Stimulated activated CD4-positive, alpha-beta T cell treated with anti-CD3 and anti-CD28 coated beads, Interleukin-12 subunit alpha, Interleukin-12 subunit beta, amount 100 ng/mL, for 4 hours (primary cell): Measurements from ENCODE around the gene KRT80.

Experiments
- DNase-seq: peaks from one replicate; pipeline ENCODE4 v3.0.0-alpha.2; 2020

KRT80 gene

GRCh38 chr12:52228931-52229330, 37.1 kb upstream of the KRT80 start:
- no peak for DNase-seq

- DNase-seq: no peak
Measured at GRCh38 chr12:52228366-52228765, 36.6 kb upstream of the KRT80 start.

GRCh38 chr12:52227606-52228166, 35.9 kb upstream of the KRT80 start:
- DNase-seq: no peak

- DNase-seq: no peak
Measured at GRCh38 chr12:52226446-52226845, 34.6 kb upstream of the KRT80 start.

- no peak for DNase-seq
Measured at GRCh38 chr12:52225752-52226151, 33.9 kb upstream of the KRT80 start.

GRCh38 chr12:52224151-52224550, 32.3 kb upstream of the KRT80 start:
- no peak for DNase-seq

- no peak for DNase-seq
Measured at GRCh38 chr12:52223406-52224039, 31.7 kb upstream of the KRT80 start.

- DNase-seq: no peak
Measured at GRCh38 chr12:52222692-52223091, 30.9 kb upstream of the KRT80 start.

GRCh38 chr12:52221912-52222457, 30.2 kb upstream of the KRT80 start:
- DNase-seq: peak; percentile 65

- no peak for DNase-seq
Measured at GRCh38 chr12:52221070-52221781, 29.4 kb upstream of the KRT80 start.

GRCh38 chr12:52220477-52220876, 28.7 kb upstream of the KRT80 start:
- DNase-seq: no peak

GRCh38 chr12:52218001-52218400, 26.2 kb upstream of the KRT80 start:
- no peak for DNase-seq

GRCh38 chr12:52217223-52217622, 25.4 kb upstream of the KRT80 start:
- DNase-seq: no peak

GRCh38 chr12:52216807-52217206, 25.0 kb upstream of the KRT80 start:
- no peak for DNase-seq

- no peak for DNase-seq
Measured at GRCh38 chr12:52216100-52216499, 24.3 kb upstream of the KRT80 start.

GRCh38 chr12:52215587-52216031, 23.8 kb upstream of the KRT80 start:
- no peak for DNase-seq

- DNase-seq: no peak
Measured at GRCh38 chr12:52214421-52214802, 22.6 kb upstream of the KRT80 start.

GRCh38 chr12:52213564-52214420, 22.0 kb upstream of the KRT80 start:
- peak; percentile 42 for DNase-seq

GRCh38 chr12:52212701-52213563, 21.1 kb upstream of the KRT80 start:
- DNase-seq: no peak

GRCh38 chr12:52211716-52212585, 20.1 kb upstream of the KRT80 start:
- no peak for DNase-seq
